HG03432 (cell line): ENCODE results near the gene DSPP.

ENCODE experiments used
- ATAC-seq: cut with Tn5 transposase; IDR thresholded peaks from one replicate; pipeline ENCODE4 v1.9.1; 2021; ENCODE audit warnings: mild to moderate bottlenecking, moderate library complexity; ENCODE audit not compliant: unreplicated experiment

The DSPP gene

GRCh38 chr4:87624698-87625097 lies 16.4 kb downstream of the DSPP start:
- no peak for ATAC-seq

GRCh38 chr4:87631668-87632067 lies 23.3 kb downstream of the DSPP start:
- ATAC-seq = no peak

- ATAC-seq = no peak
These were observed 24.1 kb downstream of the DSPP start for GRCh38 chr4:87632469-87632868.

DNA sequence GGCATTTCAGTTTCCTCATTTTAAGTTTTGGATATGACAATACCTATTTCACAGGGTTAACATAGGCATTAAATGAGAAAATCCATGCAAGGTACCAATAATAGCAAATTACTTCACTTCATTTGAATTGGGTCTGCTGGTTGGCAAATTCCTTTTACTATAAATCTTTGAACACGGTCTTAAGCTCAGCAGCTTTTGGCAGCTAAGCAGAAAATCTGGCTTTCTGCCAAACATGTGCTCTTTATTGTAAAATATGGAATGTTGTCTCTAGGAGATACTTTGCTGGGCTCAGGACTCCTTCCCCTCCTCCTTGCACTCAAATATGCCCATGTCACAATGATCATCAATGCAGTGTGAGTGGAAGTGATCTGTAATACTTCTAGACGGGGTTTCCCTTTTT lies 24.9 kb downstream of the DSPP start:
- ATAC-seq = no peak

DNA sequence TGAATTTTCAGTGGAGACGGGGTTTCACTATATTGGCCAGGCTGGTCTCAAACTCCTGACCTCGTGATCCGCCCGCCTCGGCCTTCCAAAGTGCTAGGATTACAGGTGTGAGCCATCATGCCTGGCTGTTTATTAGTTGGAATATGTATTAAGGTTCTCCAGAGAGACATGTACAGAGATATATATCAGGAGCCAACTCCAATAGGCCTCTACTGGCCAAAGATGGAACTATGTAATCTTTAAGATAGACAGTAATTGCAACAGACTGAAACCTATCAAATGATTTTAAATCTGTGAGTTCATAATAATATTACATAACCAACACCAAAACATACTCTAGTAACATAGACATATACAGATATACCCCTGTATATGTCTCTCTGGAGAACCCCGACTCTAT lies 36.0 kb downstream of the DSPP start:
- ATAC-seq = no peak

- ATAC-seq = no peak
These were observed 41.7 kb downstream of the DSPP start, which contains the start of gene DMP1 for GRCh38 chr4:87649980-87650379. Gene DMP1 (plus strand): TSS chr4:87650280. CDS start chr4:87656493, 6,213 bp downstream.

GRCh38 chr4:87650938-87651337 lies 42.6 kb downstream of the DSPP start:
- ATAC-seq = no peak

DNA sequence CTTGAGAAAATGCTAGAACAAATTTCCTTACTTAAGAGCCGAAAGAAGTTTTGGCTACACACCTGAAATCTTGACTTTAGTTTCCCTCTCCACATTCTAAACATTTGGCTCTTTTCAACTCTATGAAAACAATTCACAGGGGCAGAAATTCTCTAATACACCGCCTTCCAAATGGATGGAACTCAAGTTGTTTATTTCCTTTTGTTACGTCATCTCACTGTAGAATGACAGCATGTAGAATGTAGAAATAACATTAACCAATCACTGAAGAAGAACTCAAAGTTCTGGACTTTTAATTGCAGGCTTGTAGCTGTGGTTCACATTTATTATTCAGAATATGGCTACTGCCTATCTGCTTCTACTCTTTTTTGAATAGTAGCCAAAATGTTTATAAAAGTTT lies 43.6 kb downstream of the DSPP start:
- no peak for ATAC-seq

DNA sequence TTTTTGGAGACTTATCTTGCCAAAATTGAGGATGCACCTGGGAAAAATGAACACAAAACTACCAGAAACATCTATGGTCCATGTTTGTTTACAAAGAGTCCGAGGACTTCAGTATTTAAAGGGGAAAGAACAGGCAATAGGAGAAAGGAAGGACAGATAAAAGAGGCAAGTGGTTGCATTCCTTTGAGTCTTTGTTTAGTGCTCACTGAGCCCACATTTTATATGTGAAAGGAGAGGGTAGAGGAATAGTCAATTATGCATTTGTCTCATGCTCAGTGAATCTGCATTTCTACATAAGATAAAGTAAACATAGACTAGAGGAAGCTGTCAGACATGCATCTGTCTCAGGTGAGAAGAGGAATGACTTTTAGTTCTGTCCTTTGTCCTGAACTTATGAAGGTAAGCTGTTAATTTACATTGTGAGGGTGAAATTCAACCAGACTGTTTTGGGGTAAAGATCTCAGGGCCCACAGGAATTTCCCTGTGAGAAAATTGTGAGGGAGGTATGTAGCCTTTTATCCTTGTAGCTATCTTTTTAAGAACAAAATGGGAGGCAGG lies 46.2 kb downstream of the DSPP start:
- ATAC-seq = no peak

DNA sequence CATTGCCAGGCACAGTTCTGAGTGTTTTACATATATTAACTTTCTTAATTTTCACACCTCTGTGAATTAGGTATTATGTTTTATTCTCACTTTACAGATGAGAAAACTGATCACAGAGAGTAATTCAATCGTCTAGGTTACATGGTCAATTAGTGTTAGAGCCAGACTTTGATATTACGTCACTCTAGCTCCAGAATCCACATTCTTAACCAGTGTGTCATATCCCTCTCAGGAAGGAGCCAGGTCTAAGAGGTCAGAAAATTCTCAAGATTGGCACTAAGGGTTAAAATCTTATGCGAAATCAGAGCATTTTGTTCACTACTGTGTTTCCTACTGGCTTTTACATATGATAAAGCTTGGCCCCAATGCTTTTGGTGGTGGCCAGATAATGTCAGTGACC lies 49.2 kb downstream of the DSPP start:
- ATAC-seq = no peak

- ATAC-seq = no peak
These were observed 51.1 kb downstream of the DSPP start for GRCh38 chr4:87659247-87659931.

DNA sequence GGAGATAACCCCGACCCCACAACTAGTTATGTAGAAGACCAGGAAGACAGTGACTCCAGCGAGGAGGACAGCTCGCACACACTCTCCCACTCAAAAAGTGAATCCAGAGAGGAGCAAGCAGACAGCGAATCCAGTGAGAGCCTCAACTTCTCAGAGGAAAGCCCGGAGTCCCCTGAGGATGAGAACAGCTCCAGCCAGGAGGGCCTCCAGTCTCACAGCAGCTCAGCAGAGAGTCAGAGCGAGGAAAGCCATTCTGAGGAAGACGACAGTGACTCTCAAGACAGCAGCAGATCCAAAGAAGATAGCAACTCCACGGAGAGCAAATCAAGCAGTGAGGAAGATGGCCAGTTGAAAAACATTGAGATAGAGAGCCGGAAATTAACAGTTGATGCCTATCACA lies 54.5 kb downstream of the DSPP start:
- ATAC-seq = no peak
